Nephron progenitor cell (in vitro differentiated cells): ENCODE measurements around the gene ZNF330.

ENCODE experiments used
- DNase-seq: peaks from one replicate; pipeline ENCODE4 v3.0.0; 2021
- H3K27ac Mint-ChIP-seq: 2 replicates; pipeline ENCODE4 v1.8.0; 2021; ENCODE audit warnings: mild to moderate bottlenecking, moderate library complexity, mixed read lengths
- H3K27me3 Mint-ChIP-seq: 2 replicates; pipeline ENCODE4 v1.8.0; 2021; ENCODE audit warnings: mild to moderate bottlenecking, low read depth, mixed read lengths; ENCODE audit not compliant: poor library complexity
- H3K36me3 Mint-ChIP-seq: 2 replicates; pipeline ENCODE4 v1.8.0; 2021; ENCODE audit warnings: low read depth, mixed read lengths
- H3K4me1 Mint-ChIP-seq: 2 replicates; pipeline ENCODE4 v1.8.0; 2021; ENCODE audit warnings: mixed read lengths
- H3K4me3 Mint-ChIP-seq: 2 replicates; pipeline ENCODE4 v1.8.0; 2021; ENCODE audit warnings: mild to moderate bottlenecking, moderate library complexity, mixed read lengths
- H3K9me3 Mint-ChIP-seq: 2 replicates; pipeline ENCODE4 v1.8.0; 2021; ENCODE audit warnings: mild to moderate bottlenecking, moderate library complexity, mixed read lengths
- CTCF ChIP-seq: fragments of 200-600 bp; sonication (generic); IDR thresholded peaks from 2 replicates; pipeline ENCODE4 v1.5.0; 2021; ENCODE audit warnings: antibody characterized with exemption

ZNF330 gene

GRCh38 chr4:141229408-141230101 is 8.9 kb downstream of the ZNF330 start:
- peaks cover 64% of the 10 kb centered on the region for H3K36me3 Mint-ChIP-seq
- DNase-seq = no peak
- H3K27ac Mint-ChIP-seq = no peak overlapping the region
- no peaks in the 10 kb centered on the region for H3K4me1 Mint-ChIP-seq
- H3K27me3 Mint-ChIP-seq = no peaks in the 10 kb centered on the region
- no peak for TF ChIP-seq CTCF
- no peaks in the 10 kb centered on the region for H3K9me3 Mint-ChIP-seq
- no peak overlapping the region for H3K4me3 Mint-ChIP-seq

- no peak for TF ChIP-seq CTCF
- peaks cover 37% of the 10 kb centered on the region for H3K36me3 Mint-ChIP-seq
- no peaks in the 10 kb centered on the region for H3K4me1 Mint-ChIP-seq
- no peaks in the 10 kb centered on the region for H3K27me3 Mint-ChIP-seq
- no peak overlapping the region for H3K4me3 Mint-ChIP-seq
- H3K27ac Mint-ChIP-seq = no peak overlapping the region
- DNase-seq = no peak
- no peaks in the 10 kb centered on the region for H3K9me3 Mint-ChIP-seq
These were observed 13.0 kb downstream of the ZNF330 start for GRCh38 chr4:141233673-141234072.

GRCh38 chr4:141238186-141238585 is 17.5 kb downstream of the ZNF330 start:
- Mint-ChIP-seq H3K27me3 (peaks cover 4% of the 10 kb centered on the region), H3K4me1 (no peaks in the 10 kb centered on the region), H3K9me3 (no peaks in the 10 kb centered on the region), H3K27ac (no peak overlapping the region), H3K4me3 (no peak overlapping the region), H3K36me3 (peaks cover 17% of the 10 kb centered on the region)
- DNase-seq = no peak
- no peak for TF ChIP-seq CTCF

- Mint-ChIP-seq H3K4me1 (no peaks in the 10 kb centered on the region), H3K4me3 (no peak overlapping the region), H3K9me3 (no peaks in the 10 kb centered on the region), H3K27me3 (peaks cover 4% of the 10 kb centered on the region), H3K36me3 (no peaks in the 10 kb centered on the region), H3K27ac (no peak overlapping the region)
- no peak for TF ChIP-seq CTCF
- no peak for DNase-seq
These were observed 19.6 kb downstream of the ZNF330 start for GRCh38 chr4:141240259-141240658.

- no peak overlapping the region for H3K4me3 Mint-ChIP-seq
- H3K4me1 Mint-ChIP-seq = no peaks in the 10 kb centered on the region
- DNase-seq = no peak
- no peak for TF ChIP-seq CTCF
- peaks cover 4% of the 10 kb centered on the region for H3K27me3 Mint-ChIP-seq
- no peaks in the 10 kb centered on the region for H3K36me3 Mint-ChIP-seq
- no peaks in the 10 kb centered on the region for H3K9me3 Mint-ChIP-seq
- no peak overlapping the region for H3K27ac Mint-ChIP-seq
These were observed 20.0 kb downstream of the ZNF330 start for GRCh38 chr4:141240671-141241070.

- no peak overlapping the region for H3K4me3 Mint-ChIP-seq
- no peaks in the 10 kb centered on the region for H3K9me3 Mint-ChIP-seq
- no peak overlapping the region for H3K27ac Mint-ChIP-seq
- H3K27me3 Mint-ChIP-seq = peaks cover 4% of the 10 kb centered on the region
- DNase-seq = no peak
- TF ChIP-seq CTCF = no peak
- no peaks in the 10 kb centered on the region for H3K4me1 Mint-ChIP-seq
- no peaks in the 10 kb centered on the region for H3K36me3 Mint-ChIP-seq
These were observed 21.3 kb downstream of the ZNF330 start for GRCh38 chr4:141241986-141242385.
